ENCODE measurements around the gene TUBG2.
"Not testable (repeated sequence)": the region's sequence is repeated elsewhere in the genome, so short reads cannot be mapped to it uniquely, and the experiment has no call there.

TUBG2 gene

GRCh38 chr17:42659079-42659931, at the start of gene TUBG2:
Gene TUBG2 (plus strand): TSS chr17:42659284. CDS start chr17:42659504, 220 bp downstream.
- DNase-seq (ENCODE audit: low read depth), result peak; percentile 59

GRCh38 chr17:42609814-42610801, 49.0 kb upstream of the TUBG2 start:
- DNase-seq (ENCODE audit: low read depth), result not testable (repeated sequence)

GRCh38 chr17:42612013-42612412, 47.1 kb upstream of the TUBG2 start:
- DNase-seq (ENCODE audit: low read depth), result no peak

GRCh38 chr17:42613699-42614295, 45.3 kb upstream of the TUBG2 start:
- no peak for DNase-seq (ENCODE audit: low read depth)

- no peak for DNase-seq (ENCODE audit: low read depth)
Measured at GRCh38 chr17:42617956-42618431, 41.1 kb upstream of the TUBG2 start.

GRCh38 chr17:42618442-42619150, 40.5 kb upstream of the TUBG2 start:
- no peak for DNase-seq (ENCODE audit: low read depth)

GRCh38 chr17:42621987-42622386, 37.1 kb upstream of the TUBG2 start:
- DNase-seq (ENCODE audit: low read depth), result not testable (repeated sequence)

GRCh38 chr17:42623271-42623670, 35.8 kb upstream of the TUBG2 start:
- no peak for DNase-seq (ENCODE audit: low read depth)

GRCh38 chr17:42623732-42624596, 35.1 kb upstream of the TUBG2 start:
- no peak for DNase-seq (ENCODE audit: low read depth)

GRCh38 chr17:42627032-42627764, 31.9 kb upstream of the TUBG2 start:
- not testable (repeated sequence) for DNase-seq (ENCODE audit: low read depth)

- no peak for DNase-seq (ENCODE audit: low read depth)
Measured at GRCh38 chr17:42629411-42630009, 29.6 kb upstream of the TUBG2 start.

GRCh38 chr17:42632949-42633444, 26.1 kb upstream of the TUBG2 start:
- no peak for DNase-seq (ENCODE audit: low read depth)

GRCh38 chr17:42639525-42640113, 19.5 kb upstream of the TUBG2 start:
- DNase-seq (ENCODE audit: low read depth), result no peak

- DNase-seq (ENCODE audit: low read depth), result no peak
Measured at GRCh38 chr17:42640121-42640520, 19.0 kb upstream of the TUBG2 start.

- no peak for DNase-seq (ENCODE audit: low read depth)
Measured at GRCh38 chr17:42642336-42642735, 16.7 kb upstream of the TUBG2 start.

- DNase-seq (ENCODE audit: low read depth), result no peak
Measured at GRCh38 chr17:42647778-42648177, 11.3 kb upstream of the TUBG2 start.

- DNase-seq (ENCODE audit: low read depth), result no peak
Measured at GRCh38 chr17:42651392-42651791, 7.7 kb upstream of the TUBG2 start.

Data from HS-27A (cell line).